ENCODE data around the gene HEXA.

DNA sequence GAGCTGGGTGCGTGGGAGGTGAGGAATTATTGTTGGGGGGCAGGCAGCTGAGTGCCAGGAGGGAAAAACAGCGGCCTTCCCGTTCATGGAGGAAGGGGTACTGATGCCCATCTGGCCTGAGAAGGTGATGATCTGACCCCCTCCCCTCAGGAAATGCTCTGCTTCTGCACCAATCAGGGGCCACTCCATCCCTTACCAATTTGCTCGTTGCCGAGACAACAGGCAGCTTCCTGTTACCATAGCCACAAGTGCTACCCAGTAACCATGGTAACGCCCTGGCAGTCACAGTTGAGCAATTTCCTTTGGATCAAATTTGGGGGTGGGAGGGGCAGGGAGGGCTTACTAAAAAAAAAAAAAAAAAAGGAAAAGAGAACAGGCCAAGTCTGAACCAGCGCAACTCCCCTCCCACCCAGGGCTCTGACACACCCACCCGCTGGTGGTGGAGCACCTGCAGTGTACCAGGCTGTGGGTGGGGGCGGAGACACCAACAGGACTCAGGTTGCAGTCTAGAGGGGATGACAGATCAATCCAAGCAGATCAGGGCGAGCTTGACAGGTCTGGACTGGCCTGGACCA, 69.5 kb downstream of the HEXA start:
- TF ChIP-seq, protein P1, sequence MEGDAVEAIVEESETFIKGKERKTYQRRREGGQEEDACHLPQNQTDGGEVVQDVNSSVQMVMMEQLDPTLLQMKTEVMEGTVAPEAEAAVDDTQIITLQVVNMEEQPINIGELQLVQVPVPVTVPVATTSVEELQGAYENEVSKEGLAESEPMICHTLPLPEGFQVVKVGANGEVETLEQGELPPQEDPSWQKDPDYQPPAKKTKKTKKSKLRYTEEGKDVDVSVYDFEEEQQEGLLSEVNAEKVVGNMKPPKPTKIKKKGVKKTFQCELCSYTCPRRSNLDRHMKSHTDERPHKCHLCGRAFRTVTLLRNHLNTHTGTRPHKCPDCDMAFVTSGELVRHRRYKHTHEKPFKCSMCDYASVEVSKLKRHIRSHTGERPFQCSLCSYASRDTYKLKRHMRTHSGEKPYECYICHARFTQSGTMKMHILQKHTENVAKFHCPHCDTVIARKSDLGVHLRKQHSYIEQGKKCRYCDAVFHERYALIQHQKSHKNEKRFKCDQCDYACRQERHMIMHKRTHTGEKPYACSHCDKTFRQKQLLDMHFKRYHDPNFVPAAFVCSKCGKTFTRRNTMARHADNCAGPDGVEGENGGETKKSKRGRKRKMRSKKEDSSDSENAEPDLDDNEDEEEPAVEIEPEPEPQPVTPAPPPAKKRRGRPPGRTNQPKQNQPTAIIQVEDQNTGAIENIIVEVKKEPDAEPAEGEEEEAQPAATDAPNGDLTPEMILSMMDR (IDR thresholded peaks at IDR 0.05; ENCODE audit: low read depth, low read length, missing input control), result no peak
- TF ChIP-seq, protein P2, sequence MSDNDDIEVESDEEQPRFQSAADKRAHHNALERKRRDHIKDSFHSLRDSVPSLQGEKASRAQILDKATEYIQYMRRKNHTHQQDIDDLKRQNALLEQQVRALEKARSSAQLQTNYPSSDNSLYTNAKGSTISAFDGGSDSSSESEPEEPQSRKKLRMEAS (IDR thresholded peaks at IDR 0.05), result no peak
